ENCODE data around the gene VEGFB.

DNA sequence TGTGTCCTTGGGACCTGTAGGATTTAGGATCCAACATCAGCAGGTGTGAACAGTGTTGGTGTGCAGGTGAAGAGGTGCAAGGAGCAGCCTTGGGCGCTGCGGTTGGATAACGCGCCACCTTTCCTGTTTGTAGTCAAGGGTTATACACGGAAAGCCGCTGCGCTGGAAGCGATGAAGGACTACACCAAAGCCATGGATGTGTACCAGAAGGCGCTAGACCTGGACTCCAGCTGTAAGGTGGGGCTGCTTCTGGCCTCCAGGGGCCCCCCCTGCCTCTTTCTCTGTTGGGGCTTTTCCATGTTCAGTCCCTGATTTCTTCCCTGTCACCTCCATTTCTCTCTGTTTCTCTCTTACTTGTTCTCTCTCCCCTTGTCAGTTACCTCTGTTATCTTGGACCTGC lies 31.4 kb upstream of the VEGFB start:
- no peak for TF ChIP-seq EZH2phosphoT487 (IDR thresholded peaks at IDR 0.05; ENCODE audit: borderline replicate concordance)
- no peak for TF ChIP-seq CTCF (conservative IDR thresholded peaks at IDR 0.05; ENCODE audit: low read length)
